Ectodermal cell (in vitro differentiated cells): ENCODE data around the gene TAF3.

Experiments used
- H3K27ac ChIP-seq: 2 replicates; pipeline ENCODE4 v1.7.0; 2013; ENCODE audit warnings: mild to moderate bottlenecking, low read depth, low read length; ENCODE audit not compliant: insufficient read depth, poor library complexity, severe bottlenecking
- H3K27me3 ChIP-seq: 2 replicates; pipeline ENCODE4 v1.7.0; 2013; ENCODE audit warnings: mild to moderate bottlenecking, low read length; ENCODE audit not compliant: insufficient read depth, control insufficient read depth, poor library complexity, severe bottlenecking
- H3K36me3 ChIP-seq: one replicate; pipeline ENCODE4 v1.7.0; 2013; ENCODE audit warnings: low read length; ENCODE audit not compliant: control insufficient read depth, insufficient read depth
- H3K4me1 ChIP-seq: one replicate; pipeline ENCODE4 v1.7.0; 2013; ENCODE audit warnings: low read length; ENCODE audit not compliant: control insufficient read depth, insufficient read depth
- H3K4me3 ChIP-seq: 2 replicates; pipeline ENCODE4 v1.7.0; 2013; ENCODE audit warnings: low read depth, low read length, control low read depth; ENCODE audit not compliant: insufficient read depth
- H3K9me3 ChIP-seq: 2 replicates; pipeline ENCODE4 v1.7.0; 2013; ENCODE audit warnings: mild to moderate bottlenecking, low read length, moderate library complexity; ENCODE audit not compliant: control insufficient read depth
- WGBS, 2 experiments: methylation state at CpG; one replicate each; pipeline ENCODE4 v1.1.7; 2013; ENCODE audit warnings: missing lambda C conversion rate in 2 of 2; 5-methylcytosine and 5-hydroxymethylcytosine counted together

The TAF3 gene

GRCh38 chr10:7957591-7957990, 139.3 kb downstream of the TAF3 start:
- H3K4me1 ChIP-seq: no peaks in the 10 kb centered on the region
- H3K4me3 ChIP-seq: no peak overlapping the region
- 90% methylated on average over 2 of the region's 5 CpGs; no CpG with 5 or more reads in 1 of the 2 experiments for WGBS, 2 experiments
- no peaks in the 10 kb centered on the region for H3K36me3 ChIP-seq
- H3K27ac ChIP-seq: no peak overlapping the region
- H3K27me3 ChIP-seq: no peaks in the 10 kb centered on the region
- H3K9me3 ChIP-seq: no peaks in the 10 kb centered on the region

- Histone ChIP-seq H3K9me3 (no peaks in the 10 kb centered on the region), H3K27ac (no peak overlapping the region), H3K27me3 (no peaks in the 10 kb centered on the region), H3K36me3 (no peaks in the 10 kb centered on the region), H3K4me1 (no peaks in the 10 kb centered on the region), H3K4me3 (no peak overlapping the region)
- 89 to 97% methylated on average over 5 of the region's 5 CpGs for WGBS, 2 experiments
Observed at GRCh38 chr10:7958442-7958841, 140.1 kb downstream of the TAF3 start.

DNA sequence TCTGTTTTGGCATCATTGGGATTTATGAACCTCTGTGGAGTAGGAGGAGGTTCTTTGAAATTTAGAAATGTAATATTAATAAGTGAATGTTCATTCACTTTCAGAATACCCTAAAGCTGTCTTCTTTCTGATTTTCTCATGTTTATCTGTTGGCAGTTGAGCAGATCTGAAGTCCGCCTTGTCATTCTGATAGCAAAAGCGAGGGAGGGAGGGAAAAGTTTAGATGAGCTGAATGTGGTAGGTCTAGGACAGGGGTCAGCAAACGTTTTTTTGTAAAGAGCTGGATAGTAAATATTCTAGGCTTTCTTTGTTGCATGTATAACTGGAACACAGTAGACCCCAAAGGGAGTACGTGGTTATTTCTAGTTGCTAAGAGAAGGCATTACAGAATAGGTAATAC, 141.8 kb downstream of the TAF3 start:
- no peaks in the 10 kb centered on the region for H3K9me3 ChIP-seq
- H3K27ac ChIP-seq: no peak overlapping the region
- H3K36me3 ChIP-seq: no peaks in the 10 kb centered on the region
- 88 to 89% methylated on average over 4 of the region's 4 CpGs for WGBS, 2 experiments
- no peak overlapping the region for H3K4me3 ChIP-seq
- H3K27me3 ChIP-seq: no peaks in the 10 kb centered on the region
- H3K4me1 ChIP-seq: no peaks in the 10 kb centered on the region

- Histone ChIP-seq H3K27ac (no peak overlapping the region), H3K4me3 (no peak overlapping the region), H3K36me3 (no peaks in the 10 kb centered on the region), H3K27me3 (no peaks in the 10 kb centered on the region), H3K9me3 (no peaks in the 10 kb centered on the region), H3K4me1 (no peaks in the 10 kb centered on the region)
- 87 to 93% methylated on average over 5 of the region's 5 CpGs for WGBS, 2 experiments
Observed at GRCh38 chr10:7962592-7962991, 144.3 kb downstream of the TAF3 start.

GRCh38 chr10:7965457-7965856, 147.2 kb downstream of the TAF3 start:
- 95 to 98% methylated on average over 2 of the region's 2 CpGs for WGBS, 2 experiments
- Histone ChIP-seq H3K36me3 (no peaks in the 10 kb centered on the region), H3K4me1 (no peaks in the 10 kb centered on the region), H3K9me3 (no peaks in the 10 kb centered on the region), H3K4me3 (no peak overlapping the region), H3K27ac (no peak overlapping the region), H3K27me3 (no peaks in the 10 kb centered on the region)

DNA sequence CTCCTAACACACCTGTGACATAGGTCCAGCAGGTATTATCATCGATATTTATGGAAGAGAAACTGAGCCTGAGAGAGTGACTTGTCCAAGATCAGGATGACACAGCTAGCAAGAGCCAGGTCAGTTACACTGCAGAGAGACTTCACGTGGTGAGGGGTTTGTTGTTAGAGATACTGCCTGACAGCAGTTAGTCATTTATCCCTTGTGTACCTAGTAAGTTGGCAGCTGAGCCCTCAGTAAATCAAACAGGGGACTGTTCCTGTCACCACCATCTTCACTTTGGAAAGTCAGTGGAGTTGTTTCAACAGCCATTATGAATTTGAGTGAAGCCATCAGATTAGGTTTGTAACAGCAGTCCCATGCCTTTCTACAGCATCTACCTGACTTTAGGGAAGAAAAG, 148.7 kb downstream of the TAF3 start:
- H3K36me3 ChIP-seq: no peaks in the 10 kb centered on the region
- H3K4me3 ChIP-seq: no peak overlapping the region
- no peaks in the 10 kb centered on the region for H3K4me1 ChIP-seq
- H3K27me3 ChIP-seq: no peaks in the 10 kb centered on the region
- 91 to 93% methylated on average over 2 of the region's 2 CpGs for WGBS, 2 experiments
- no peaks in the 10 kb centered on the region for H3K9me3 ChIP-seq
- no peak overlapping the region for H3K27ac ChIP-seq

DNA sequence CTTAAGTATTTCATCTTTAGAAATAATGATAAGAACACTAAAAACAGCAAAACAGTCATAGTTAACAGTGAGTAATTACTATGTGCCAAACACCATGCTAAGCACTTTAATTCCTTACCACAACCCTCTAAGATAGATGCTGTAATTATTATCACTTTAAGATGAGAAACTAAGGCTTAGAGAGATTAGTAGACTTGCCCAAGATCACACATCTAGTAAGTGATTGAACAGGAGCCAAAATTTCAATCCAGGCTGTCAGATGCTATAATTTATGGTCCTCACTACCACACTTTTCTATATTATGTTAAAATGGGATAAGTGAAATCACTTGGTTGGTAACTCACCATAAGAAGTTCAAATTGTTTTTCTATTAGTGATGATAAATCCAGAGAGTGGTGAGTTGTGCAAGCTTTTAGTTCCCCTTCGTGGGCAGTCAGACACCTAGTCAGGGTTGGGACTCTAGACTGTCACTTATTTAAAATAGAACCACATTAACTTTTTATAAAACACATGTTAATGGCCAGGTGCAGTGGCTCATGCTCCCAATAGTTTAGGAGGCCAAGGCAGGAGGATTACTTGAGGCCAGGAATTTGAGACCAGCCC, 150.3 kb downstream of the TAF3 start:
- no peaks in the 10 kb centered on the region for H3K27me3 ChIP-seq
- H3K9me3 ChIP-seq: no peaks in the 10 kb centered on the region
- H3K36me3 ChIP-seq: no peaks in the 10 kb centered on the region
- no peak overlapping the region for H3K27ac ChIP-seq
- 91% methylated on average over 1 of the region's 1 CpG; no CpG with 5 or more reads in 1 of the 2 experiments for whole genome bisulfite sequencing, 2 experiments
- no peak overlapping the region for H3K4me3 ChIP-seq
- no peaks in the 10 kb centered on the region for H3K4me1 ChIP-seq

- Histone ChIP-seq H3K27ac (no peak overlapping the region), H3K27me3 (no peaks in the 10 kb centered on the region), H3K4me3 (no peak overlapping the region), H3K36me3 (no peaks in the 10 kb centered on the region), H3K9me3 (no peaks in the 10 kb centered on the region), H3K4me1 (no peaks in the 10 kb centered on the region)
- 88 to 96% methylated on average over 6 of the region's 6 CpGs for WGBS, 2 experiments
Observed at GRCh38 chr10:7969623-7970022, 151.3 kb downstream of the TAF3 start.

DNA sequence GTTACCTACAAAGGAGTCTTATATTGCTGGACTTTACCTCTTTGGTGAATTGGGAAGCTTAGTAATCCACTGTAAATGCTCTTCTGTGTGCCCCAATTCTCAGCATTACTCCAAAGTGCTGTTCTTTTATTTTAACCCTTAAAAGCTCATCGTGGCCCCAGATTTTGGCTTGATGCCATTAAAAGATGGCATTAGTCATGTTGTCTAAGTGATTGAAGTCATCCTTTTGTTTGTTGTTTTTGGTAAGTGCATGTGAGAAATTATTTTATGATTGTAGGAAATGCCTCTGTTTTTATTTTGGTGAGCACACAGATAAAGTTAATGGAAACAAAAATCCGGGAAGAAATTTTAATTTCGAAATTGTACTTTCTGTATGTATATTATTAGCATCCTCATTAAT, 153.6 kb downstream of the TAF3 start:
- Histone ChIP-seq H3K27ac (no peak overlapping the region), H3K36me3 (no peaks in the 10 kb centered on the region), H3K9me3 (no peaks in the 10 kb centered on the region), H3K27me3 (no peaks in the 10 kb centered on the region), H3K4me3 (no peak overlapping the region), H3K4me1 (no peaks in the 10 kb centered on the region)
- 88 to 94% methylated on average over 1 to 2 of the region's 3 CpGs for WGBS, 2 experiments

GRCh38 chr10:7972367-7972766, 154.1 kb downstream of the TAF3 start:
- no peak overlapping the region for H3K4me3 ChIP-seq
- H3K27ac ChIP-seq: no peak overlapping the region
- H3K36me3 ChIP-seq: no peaks in the 10 kb centered on the region
- H3K9me3 ChIP-seq: no peaks in the 10 kb centered on the region
- no peaks in the 10 kb centered on the region for H3K4me1 ChIP-seq
- WGBS, 2 experiments: 100% methylated on average over 2 of the region's 2 CpGs
- H3K27me3 ChIP-seq: no peaks in the 10 kb centered on the region

DNA sequence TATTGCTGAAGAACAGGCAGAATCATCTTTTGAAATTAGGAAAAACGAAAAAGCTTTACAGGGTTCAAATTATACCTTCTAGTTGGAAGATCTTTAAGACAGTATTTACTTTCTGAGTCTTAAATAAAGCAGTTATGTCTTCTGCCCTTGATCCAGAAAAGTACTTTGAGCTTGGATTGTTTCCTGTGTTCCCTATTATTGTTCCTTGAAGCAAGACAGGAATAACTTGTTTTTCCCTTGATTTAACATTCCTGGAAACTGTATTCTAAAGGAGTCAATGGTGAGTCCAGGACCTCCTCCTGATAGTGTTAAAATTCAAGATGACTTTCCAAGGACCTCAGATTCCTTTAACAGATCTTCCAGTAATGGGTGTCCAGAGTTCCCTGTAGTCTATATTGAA, 161.9 kb downstream of the TAF3 start:
- H3K27ac ChIP-seq: no peak overlapping the region
- no peaks in the 10 kb centered on the region for H3K36me3 ChIP-seq
- no peaks in the 10 kb centered on the region for H3K4me1 ChIP-seq
- WGBS, 2 experiments: 91 to 96% methylated on average over 1 of the region's 1 CpG
- no peaks in the 10 kb centered on the region for H3K27me3 ChIP-seq
- H3K9me3 ChIP-seq: no peaks in the 10 kb centered on the region
- no peak overlapping the region for H3K4me3 ChIP-seq
